IMR-90 (cell line): ENCODE results near the gene MSLN. TPM values are rescaled to one million over a fixed set of nuclear protein-coding genes. Genes with fewer than 3 reads are reported as not detected.

Experiments used
- ATAC-seq: fragments of 200-7000 bp; cut with Tn5 transposase; 2 replicates; pipeline ENCODE4 v1.9.1; 2020; ENCODE audit warnings: low read depth, mild to moderate bottlenecking, moderate library complexity
- BruUV-seq: library from RNA; stranded (reverse); fragments of 400-500 nt; replicated peaks from 2 replicates; lab custom pipeline; 2021; lab: Mats Ljungman, UMichigan
- CTCF ChIA-PET: fragments of 300-600 bp; formaldehyde crosslinking; extraction: SDS; loops from one replicate; lab custom pipeline; 2021; ENCODE audit warnings: antibody characterized with exemption; lab: Yijun Ruan, JAX
- POLR2A ChIA-PET: fragments of 300-600 bp; sonication (Branson Sonifier 250); formaldehyde crosslinking; loops from one replicate; lab custom pipeline; 2022; ENCODE audit warnings: antibody characterized with exemption; ENCODE audit not compliant: unreplicated experiment; lab: Charles Lee
- DNase-seq: peaks from one replicate; pipeline ENCODE4 v3.0.0; 2013
- H2AFZ ChIP-seq: replicated peaks from 2 replicates; pipeline ENCODE3; 2013; ENCODE audit warnings: low read length, mild to moderate bottlenecking; ENCODE audit not compliant: poor library complexity
- H2AK5ac ChIP-seq: 2 replicates; pipeline ENCODE4 v1.6.1; 2013; ENCODE audit warnings: low read depth, low read length, inconsistent platforms
- H2AK9ac ChIP-seq: replicated peaks from 2 replicates; pipeline ENCODE3; 2013; ENCODE audit warnings: mild to moderate bottlenecking, low read depth, low read length, moderate library complexity; ENCODE audit not compliant: poor library complexity
- H2BK120ac ChIP-seq: 2 replicates; pipeline ENCODE4 v1.6.1; 2013; ENCODE audit warnings: low read depth, low read length, inconsistent platforms
- H2BK15ac ChIP-seq: 3 replicates; pipeline ENCODE4 v1.6.1; 2013; ENCODE audit warnings: low read depth, low read length, inconsistent platforms
- H2BK20ac ChIP-seq: 2 replicates; pipeline ENCODE4 v1.6.1; 2013; ENCODE audit warnings: low read depth, mild to moderate bottlenecking, inconsistent platforms, low read length, moderate library complexity
- H2BK5ac ChIP-seq: 2 replicates; pipeline ENCODE4 v1.6.1; 2013; ENCODE audit warnings: mild to moderate bottlenecking, low read depth, low read length, inconsistent platforms; ENCODE audit not compliant: poor library complexity, severe bottlenecking
- H3K14ac ChIP-seq: replicated peaks from 2 replicates; pipeline ENCODE4 v1.6.1; 2013; ENCODE audit warnings: low read depth, low read length, inconsistent platforms
- H3K18ac ChIP-seq: 2 replicates; pipeline ENCODE4 v1.6.1; 2013; ENCODE audit warnings: low read depth, low read length, control low read depth
- H3K23ac ChIP-seq: 2 replicates; pipeline ENCODE4 v1.6.1; 2013; ENCODE audit warnings: low read depth, low read length, inconsistent platforms
- H3K27ac ChIP-seq: 2 replicates; pipeline ENCODE4 v1.5.1; 2013; ENCODE audit warnings: mild to moderate bottlenecking, control low read depth, low read length; ENCODE audit not compliant: insufficient read depth
- H3K27me3 ChIP-seq: 2 replicates; pipeline ENCODE4 v1.6.1; 2013; ENCODE audit warnings: low read length; ENCODE audit not compliant: control insufficient read depth, insufficient read depth
- H3K36me3 ChIP-seq: 2 replicates; pipeline ENCODE4 v1.6.1; 2013; ENCODE audit warnings: low read length, mixed read lengths; ENCODE audit not compliant: control insufficient read depth, insufficient read depth
- H3K4ac ChIP-seq: 2 replicates; pipeline ENCODE4 v1.6.1; 2013; ENCODE audit warnings: low read depth, low read length, inconsistent platforms
- H3K4me1 ChIP-seq: 2 replicates; pipeline ENCODE4 v1.6.1; 2013; ENCODE audit warnings: low read length, mixed read lengths; ENCODE audit not compliant: control insufficient read depth, insufficient read depth
- H3K4me2 ChIP-seq: 2 replicates; pipeline ENCODE4 v1.6.1; 2013; ENCODE audit warnings: low read depth, mild to moderate bottlenecking, control low read depth, low read length, moderate library complexity
- H3K4me3 ChIP-seq: 2 replicates; pipeline ENCODE4 v1.5.1; 2013; ENCODE audit warnings: low read depth, mild to moderate bottlenecking, control low read depth, low read length, moderate library complexity; ENCODE audit not compliant: insufficient read depth
- H3K56ac ChIP-seq: 2 replicates; pipeline ENCODE4 v1.6.1; 2013; ENCODE audit warnings: low read length, inconsistent platforms; ENCODE audit not compliant: insufficient read depth; ENCODE audit errors: extremely low read depth
- H3K79me1 ChIP-seq, 2 experiments: 2 replicates each; pipeline ENCODE4 v1.6.1; 2013; ENCODE audit warnings: low read length in 2 of 2, inconsistent platforms in 1 of 2, low read depth in 1 of 2
- H3K9ac ChIP-seq: 2 replicates; pipeline ENCODE4 v1.6.1; 2013; ENCODE audit warnings: low read depth, low read length, control low read depth
- H3K9me1 ChIP-seq: 2 replicates; pipeline ENCODE4 v1.6.1; 2013; ENCODE audit warnings: low read length, inconsistent platforms; ENCODE audit not compliant: insufficient read depth
- H3K9me3 ChIP-seq: 2 replicates; pipeline ENCODE4 v1.6.1; 2013; ENCODE audit warnings: low read length; ENCODE audit not compliant: control insufficient read depth, insufficient read depth
- H4K20me1 ChIP-seq: 2 replicates; pipeline ENCODE4 v1.6.1; 2013; ENCODE audit warnings: low read length, inconsistent platforms; ENCODE audit not compliant: insufficient read depth
- H4K5ac ChIP-seq: 2 replicates; pipeline ENCODE4 v1.6.1; 2013; ENCODE audit warnings: mild to moderate bottlenecking, low read depth, low read length, control low read depth
- H4K8ac ChIP-seq, 2 experiments: 2 replicates each; pipeline ENCODE4 v1.6.1; 2013; ENCODE audit warnings: low read depth in 2 of 2, low read length in 2 of 2, control low read depth in 1 of 2, inconsistent platforms in 1 of 2
- H4K91ac ChIP-seq: 2 replicates; pipeline ENCODE4 v1.6.1; 2013; ENCODE audit warnings: low read depth, low read length, inconsistent platforms; ENCODE audit not compliant: insufficient read depth
- CEBPB ChIP-seq: IDR thresholded peaks from 2 replicates; pipeline ENCODE4 v1.6.1; 2012; ENCODE audit warnings: low read depth, low read length, improper control_type of control experiment
- MAFK ChIP-seq: IDR thresholded peaks from 2 replicates; pipeline ENCODE4 v1.6.1; 2012; ENCODE audit warnings: low read depth, low read length, improper control_type of control experiment
- POLR2A ChIP-seq: IDR thresholded peaks from 2 replicates; pipeline ENCODE4 v1.6.1; 2012; ENCODE audit warnings: mild to moderate bottlenecking, low read depth, low read length
- RAD21 ChIP-seq: IDR thresholded peaks from 2 replicates; pipeline ENCODE4 v1.6.1; 2012; ENCODE audit warnings: low read length, improper control_type of control experiment
- RFX5 ChIP-seq: IDR thresholded peaks from 2 replicates; pipeline ENCODE4 v1.8.0; 2012; ENCODE audit warnings: low read depth, mild to moderate bottlenecking, low read length, moderate library complexity
- SMC3 ChIP-seq: fragments of 150-350 bp; IDR thresholded peaks from 2 replicates; pipeline ENCODE4 v1.6.1; 2016; ENCODE audit warnings: low read depth, mild to moderate bottlenecking, antibody characterized with exemption, low read length, moderate library complexity
- WGBS, 2 experiments: methylation state at CpG; one replicate each; pipeline versions ENCODE4 v1.1.5 to v1.1.7; 2013; ENCODE audit warnings: missing lambda C conversion rate in 2 of 2; ENCODE audit not compliant: insufficient read length in 1 of 2; ENCODE audit errors: extremely low coverage in 2 of 2; 5-methylcytosine and 5-hydroxymethylcytosine counted together
- dilution Hi-C: fragments of 300-500 bp; cut with HindIII; formaldehyde crosslinking; loops from one replicate; pipeline ENCODE4 v1.14.3; 2018; ENCODE audit warnings: low sequenced_read_pairs; ENCODE audit not compliant: unreplicated experiment
- in situ Hi-C: fragments of 300-500 bp; cut with MboI; formaldehyde crosslinking; loops from 3 replicates; pipeline ENCODE4 v1.14.3; 2019; ENCODE audit warnings: low sequenced_read_pairs, inconsistent platforms, mixed read lengths
- intact Hi-C: fragments of 100-400 bp; cut with micrococcal nuclease; formaldehyde crosslinking; loops from 2 replicates; pipeline ENCODE4 v1.10.0; 2022
- polyA plus RNA-seq, 3 experiments: library from polyadenylated mRNA; depleted of rRNA; stranded (reverse); fragments of >200 nt; gene quantifications; 2 replicates each; pipeline ENCODE4 v1.2.3, GENCODE V29; 2012; ENCODE audit warnings: low replicate concordance in 1 of 3
- total RNA-seq: library from RNA; depleted of rRNA; stranded (reverse); fragments of >200 nt; gene quantifications from 2 replicates; pipeline ENCODE4 v1.2.3, GENCODE V29; 2012
- TF ChIP-seq, protein P1 (sequence below): conservative IDR thresholded peaks from 2 replicates; pipeline ENCODE4 v1.5.1; 2012; ENCODE audit warnings: mild to moderate bottlenecking, low read depth, low read length, improper control_type of control experiment

Gene MSLN
- total and polyA plus RNA-seq, 2 of the 4 experiments (the other 2 are of a cell fraction) = 0.14 TPM; not detected in 1

DNA sequence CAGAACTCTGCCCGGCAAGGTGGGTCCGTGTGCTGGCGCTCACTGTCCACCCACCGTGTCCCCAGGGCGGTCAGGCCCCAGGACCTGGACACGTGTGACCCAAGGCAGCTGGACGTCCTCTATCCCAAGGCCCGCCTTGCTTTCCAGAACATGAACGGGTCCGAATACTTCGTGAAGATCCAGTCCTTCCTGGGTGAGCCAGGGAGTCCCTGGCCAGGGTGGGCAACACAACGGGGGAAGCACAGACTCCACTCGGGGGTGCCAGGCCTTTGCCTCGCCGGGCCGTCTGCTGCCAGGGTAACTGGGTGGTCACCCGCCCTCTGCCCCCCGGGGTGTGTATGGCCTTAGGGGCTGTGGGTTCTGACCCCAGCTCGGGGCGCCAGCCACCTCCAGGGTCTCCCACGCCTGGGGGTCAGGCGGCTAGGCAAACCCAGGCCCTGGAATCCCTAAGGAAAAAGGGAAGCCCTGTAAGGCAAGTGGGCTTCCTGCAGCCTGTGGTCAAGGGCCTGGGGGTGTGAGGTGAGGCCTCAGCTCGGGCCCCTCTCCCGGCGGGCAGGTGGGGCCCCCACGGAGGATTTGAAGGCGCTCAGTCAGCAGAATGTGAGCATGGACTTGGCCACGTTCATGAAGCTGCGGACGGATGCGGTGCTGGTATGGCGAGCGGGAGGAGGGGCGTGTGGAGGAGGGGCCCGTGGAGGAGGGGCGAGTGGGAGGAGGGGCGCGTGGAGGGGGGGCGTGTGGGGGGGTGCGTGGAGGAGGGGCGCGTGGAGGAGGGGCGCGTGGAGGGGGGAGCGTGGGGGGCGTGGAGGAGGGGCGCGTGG lies 6.5 kb downstream of the MSLN start (continued):
- TF ChIP-seq, protein P1, sequence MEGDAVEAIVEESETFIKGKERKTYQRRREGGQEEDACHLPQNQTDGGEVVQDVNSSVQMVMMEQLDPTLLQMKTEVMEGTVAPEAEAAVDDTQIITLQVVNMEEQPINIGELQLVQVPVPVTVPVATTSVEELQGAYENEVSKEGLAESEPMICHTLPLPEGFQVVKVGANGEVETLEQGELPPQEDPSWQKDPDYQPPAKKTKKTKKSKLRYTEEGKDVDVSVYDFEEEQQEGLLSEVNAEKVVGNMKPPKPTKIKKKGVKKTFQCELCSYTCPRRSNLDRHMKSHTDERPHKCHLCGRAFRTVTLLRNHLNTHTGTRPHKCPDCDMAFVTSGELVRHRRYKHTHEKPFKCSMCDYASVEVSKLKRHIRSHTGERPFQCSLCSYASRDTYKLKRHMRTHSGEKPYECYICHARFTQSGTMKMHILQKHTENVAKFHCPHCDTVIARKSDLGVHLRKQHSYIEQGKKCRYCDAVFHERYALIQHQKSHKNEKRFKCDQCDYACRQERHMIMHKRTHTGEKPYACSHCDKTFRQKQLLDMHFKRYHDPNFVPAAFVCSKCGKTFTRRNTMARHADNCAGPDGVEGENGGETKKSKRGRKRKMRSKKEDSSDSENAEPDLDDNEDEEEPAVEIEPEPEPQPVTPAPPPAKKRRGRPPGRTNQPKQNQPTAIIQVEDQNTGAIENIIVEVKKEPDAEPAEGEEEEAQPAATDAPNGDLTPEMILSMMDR = no peak
- TF ChIP-seq MAFK = no peak

GRCh38 chr16:767743-768235 lies 7.3 kb downstream of the MSLN start:
- H3K18ac ChIP-seq = no peak overlapping the region

More at GRCh38 chr16:767743-768235, 7.3 kb downstream of the MSLN start:
- Histone ChIP-seq H2AK5ac (no peak overlapping the region), H2AK9ac (no peak overlapping the region), H3K14ac (no peak overlapping the region), H3K9me1 (no peaks in the 10 kb centered on the region), H4K20me1 (no peaks in the 10 kb centered on the region), H3K4me1 (no peaks in the 10 kb centered on the region), H4K8ac (no peak overlapping the region), H3K4ac (no peak overlapping the region), H3K4me3 (no peak overlapping the region), H3K4me2 (no peak overlapping the region), H3K79me1 (no peaks in the 10 kb centered on the region), H3K9ac (no peak overlapping the region), H2AFZ (no peak overlapping the region), H2BK120ac (no peak overlapping the region), H4K5ac (no peak overlapping the region), H3K56ac (no peak overlapping the region), H3K27me3 (no peaks in the 10 kb centered on the region), H4K91ac (no peak overlapping the region), H2BK5ac (no peak overlapping the region), H2BK15ac (no peak overlapping the region), H3K9me3 (no peaks in the 10 kb centered on the region), H2BK20ac (no peak overlapping the region), H3K36me3 (no peaks in the 10 kb centered on the region), H3K23ac (no peak overlapping the region), H3K27ac (no peak overlapping the region)
- no TSS peak for BruUV-seq
- DNase-seq (no peak), ATAC-seq (no peak)
- 67% methylated on average over 4 of the region's 38 CpGs; no CpG with 5 or more reads in 1 of the 2 experiments for WGBS, 2 experiments
- TF ChIP-seq RFX5 (no peak), CEBPB (no peak), SMC3 (no peak), RAD21 (no peak), MAFK (no peak), POLR2A (no peak)
- TF ChIP-seq, protein P1 = no peak
- ChIA-PET CTCF (no interaction called here), POLR2A (no interaction called here)
- dilution Hi-C loops = no loop called here
- intact Hi-C loops = no loop called here
- in situ Hi-C loops = no loop called here
